K562 (cell line): ENCODE measurements around the gene BICD1. TPM values are rescaled to one million over a fixed set of nuclear protein-coding genes. Genes with fewer than 3 reads are reported as not detected.

ENCODE experiments used
- ATAC-seq: fragments of 200-7000 bp; cut with Tn5 transposase; 3 replicates; pipeline ENCODE4 v1.9.1; 2020; ENCODE audit warnings: moderate library complexity
- BruUV-seq: library from RNA; stranded (reverse); fragments of 400-500 nt; replicated peaks from 2 replicates; lab custom pipeline; 2021; lab: Mats Ljungman, UMichigan
- CTCF ChIA-PET: fragments of 300-600 bp; formaldehyde crosslinking; extraction: SDS; loops from one replicate; lab custom pipeline; 2021; ENCODE audit warnings: low intra/inter-chr PET ratio; lab: Yijun Ruan, JAX
- POLR2A ChIA-PET: fragments of 300-600, 350-650 bp; sonication (Branson Sonifier 250); formaldehyde crosslinking; extraction: SDS; loops from one replicate; lab custom pipeline; 2021; ENCODE audit warnings: antibody characterized with exemption, inconsistent platforms; lab: Yijun Ruan, JAX
- DNase-seq, 4 experiments: peaks; one replicate each; pipeline versions ENCODE4 v3.0.0 to v3.0.0-alpha.2; 2011 to 2018; ENCODE audit warnings: low spot score in 3 of 4, mixed read lengths in 3 of 4; ENCODE audit errors: extremely low read depth in 1 of 4
- FAIRE-seq: peaks from 2 replicates; lab custom pipeline; 2011; peaks lifted over from hg19 to GRCh38; lab: Jason Lieb, UNC
- H2AFZ ChIP-seq: 2 replicates; pipeline ENCODE4 v1.6.0; 2011; ENCODE audit warnings: low read depth, low read length, control low read depth, inconsistent platforms
- H3K27ac ChIP-seq: fragments of 200-600 bp; 3 replicates; pipeline ENCODE4 v1.8.0; 2011; ENCODE audit warnings: low read depth, mild to moderate bottlenecking, control low read depth, inconsistent platforms, low read length, moderate library complexity, mixed read lengths; ENCODE audit errors: extremely low read depth
- H3K27me3 ChIP-seq, 2 experiments: fragments of 300-600 bp in 1 of 2; 2 replicates in 1 of 2; 3 replicates in 1 of 2; pipeline versions ENCODE4 v1.6.0 to v1.8.0; 2011; ENCODE audit warnings: inconsistent platforms in 2 of 2, low read length in 2 of 2, mild to moderate bottlenecking in 1 of 2, mixed read lengths in 1 of 2, moderate library complexity in 1 of 2; ENCODE audit not compliant: control insufficient read depth in 2 of 2, insufficient read depth in 2 of 2
- H3K36me3 ChIP-seq: fragments of 300-600 bp; 3 replicates; pipeline ENCODE4 v1.8.0; 2011; ENCODE audit warnings: mild to moderate bottlenecking, low read length, inconsistent platforms; ENCODE audit not compliant: control insufficient read depth, insufficient read depth
- H3K4me1 ChIP-seq, 2 experiments: fragments of 200-600 bp in 1 of 2; replicated peaks in 1 of 2; 2 replicates in 1 of 2; 3 replicates in 1 of 2; pipeline versions ENCODE4 v1.5.1 to v1.8.0; 2011; ENCODE audit warnings: inconsistent platforms in 2 of 2, low read length in 2 of 2, mild to moderate bottlenecking in 1 of 2, mixed read lengths in 1 of 2, moderate library complexity in 1 of 2; ENCODE audit not compliant: control insufficient read depth in 2 of 2, insufficient read depth in 2 of 2
- H3K4me2 ChIP-seq: 2 replicates; pipeline ENCODE4 v1.6.1; 2011; ENCODE audit warnings: low read length, control low read depth, inconsistent platforms, mixed read lengths; ENCODE audit not compliant: insufficient read depth
- H3K4me3 ChIP-seq: fragments of 200-600 bp; sonication (generic), shearing (Covaris generic); 2 replicates; pipeline ENCODE4 v1.5.1; 2016; ENCODE audit warnings: control low read depth, inconsistent platforms
- H3K79me2 ChIP-seq: fragments of 200-600 bp; 3 replicates; pipeline ENCODE4 v1.8.0; 2011; ENCODE audit warnings: low read length, inconsistent platforms; ENCODE audit not compliant: control insufficient read depth, insufficient read depth
- H3K9ac ChIP-seq, 2 experiments: 2 replicates each; pipeline versions ENCODE4 v1.6.0 to v1.6.1; 2011; ENCODE audit warnings: low read depth in 2 of 2, low read length in 2 of 2, control low read depth in 1 of 2, inconsistent platforms in 1 of 2, mild to moderate bottlenecking in 1 of 2, mixed read lengths in 1 of 2; ENCODE audit not compliant: insufficient read depth in 1 of 2
- H3K9me1 ChIP-seq: one replicate; pipeline ENCODE4 v1.6.0; 2011; ENCODE audit warnings: inconsistent platforms, mild to moderate bottlenecking, low read length, moderate library complexity; ENCODE audit not compliant: control insufficient read depth, insufficient read depth
- H3K9me3 ChIP-seq: replicated peaks from 2 replicates; pipeline ENCODE4 v1.5.1; 2011; ENCODE audit warnings: low read depth, low read length, inconsistent platforms; ENCODE audit not compliant: control insufficient read depth, insufficient read depth
- H4K20me1 ChIP-seq: replicated peaks from 2 replicates; pipeline ENCODE4 v1.6.1; 2011; ENCODE audit warnings: low read length, inconsistent platforms, mixed read lengths; ENCODE audit not compliant: control insufficient read depth, insufficient read depth
- ARID3A ChIP-seq: IDR thresholded peaks from 2 replicates; pipeline ENCODE4 v1.6.1; 2012; ENCODE audit warnings: low read depth, low read length, improper control_type of control experiment, borderline replicate concordance
- BDP1 ChIP-seq: IDR thresholded peaks from 3 replicates; pipeline ENCODE4 v1.6.1; 2011; ENCODE audit not compliant: insufficient read length, insufficient read depth
- CTCF ChIP-seq, 3 experiments: IDR thresholded peaks in 2 of 3; conservative IDR thresholded peaks in 1 of 3; 2 replicates each; pipeline ENCODE4 v1.5.1; 2011 to 2012; ENCODE audit warnings: low read length in 3 of 3, mild to moderate bottlenecking in 3 of 3, control low read depth in 2 of 3, improper control_type of control experiment in 1 of 3, inconsistent platforms in 1 of 3, low read depth in 1 of 3, mixed read lengths in 1 of 3, moderate library complexity in 1 of 3; ENCODE audit not compliant: insufficient read depth in 2 of 3
- LARP7 ChIP-seq: fragments of 450-650 bp; IDR thresholded peaks from 2 replicates; pipeline ENCODE4 v1.6.1; 2016
- RAD21 ChIP-seq, 2 experiments: fragments of 250-450 bp in 1 of 2; fragments of 450-650 bp in 1 of 2; sonication (Bioruptor Pico) in 1 of 2; formaldehyde crosslinking in 1 of 2; IDR thresholded peaks in 1 of 2; conservative IDR thresholded peaks in 1 of 2; 2 replicates each; pipeline versions ENCODE4 v1.4.0 to v1.8.0; 2020 to 2022; ENCODE audit warnings: mild to moderate bottlenecking in 2 of 2, moderate library complexity in 1 of 2
- REST ChIP-seq, 2 experiments: fragments of 450-650 bp; formaldehyde crosslinking in 1 of 2; IDR thresholded peaks; 2 replicates each; pipeline versions ENCODE4 v1.4.0 to v1.6.1; 2014 to 2020; ENCODE audit warnings: mild to moderate bottlenecking in 2 of 2, borderline replicate concordance in 1 of 2, low read depth in 1 of 2
- RHOXF2B ChIP-seq: fragments of 250-450 bp; sonication (Bioruptor Pico); conservative IDR thresholded peaks from 2 replicates; pipeline ENCODE4 v1.5.1; 2021
- SMC3 ChIP-seq: conservative IDR thresholded peaks from 2 replicates; pipeline ENCODE4 v1.6.1; 2011; ENCODE audit warnings: low read depth, low read length, improper control_type of control experiment; ENCODE audit not compliant: insufficient read depth
- ZKSCAN3 ChIP-seq: fragments of 250-450 bp; sonication (Bioruptor Pico); IDR thresholded peaks from 2 replicates; pipeline ENCODE4 v1.4.0; 2020
- WGBS: fragments of 100-300 bp; shearing (Covaris generic); methylation state at CpG from one replicate; pipeline ENCODE4 v1.1.6; 2016; ENCODE audit warnings: low coverage, mixed read lengths; ENCODE audit not compliant: insufficient coverage; ENCODE audit errors: missing lambda C conversion rate; 5-methylcytosine and 5-hydroxymethylcytosine counted together
- in situ Hi-C: fragments of 300-500 bp; cut with MboI; formaldehyde crosslinking; loops from 4 replicates; pipeline ENCODE4 v1.15.0; 2018; ENCODE audit warnings: inconsistent platforms, mixed read lengths
- intact Hi-C: fragments of 100-400 bp; cut with micrococcal nuclease; formaldehyde crosslinking; loops from 2 replicates; pipeline ENCODE4 v1.14.2; 2022
- polyA plus RNA-seq, 8 experiments: library from polyadenylated mRNA; depleted of rRNA in 4 of 8; stranded (reverse) in 5 of 8; unstranded in 3 of 8; fragments of >200 nt; fragmentation: Nextera tagmentation in 2 of 8; fragmentation: Illumina TruSeq in 1 of 8; extraction: Ambion mirVana in 2 of 8; extraction: Trizol in 1 of 8; gene quantifications; 2 replicates each; pipeline versions ENCODE4 v1.2.1 to v1.2.3, GENCODE V29; 2011 to 2014; ENCODE audit warnings: inconsistent platforms in 1 of 8, missing spikeins in 1 of 8
- total RNA-seq, 7 experiments: library from RNA; depleted of rRNA in 6 of 7; stranded (reverse); fragments of >200 nt in 6 of 7; fragmentation: Illumina TruSeq in 2 of 7; extraction: Trizol in 2 of 7; gene quantifications; 2 replicates each; pipeline versions ENCODE4 v1.2.1 to v1.2.3, GENCODE V29; 2011 to 2021; ENCODE audit warnings: low replicate concordance in 1 of 7

BICD1 gene
- total and polyA plus RNA-seq, 9 of the 15 experiments (the other 6 are each of a cell fraction or from before 2014, with no cell fraction given), result 3.5 to 21.1 (median 12.5) TPM

GRCh38 chr12:32305163-32305562 is 198.5 kb downstream of the BICD1 start:
- H3K79me2 ChIP-seq, result no peaks in the 10 kb centered on the region
- no peaks in the 10 kb centered on the region for H3K9me1 ChIP-seq
- no peak overlapping the region for H3K9ac ChIP-seq
- H3K9me3 ChIP-seq, result no peaks in the 10 kb centered on the region
- intact Hi-C loops, result loop anchor here (1.0 to 5.0 kb wide), 3 partner anchors 198 to 652 kb away; partner anchors contain the start of gene BICD1
- no peaks in the 10 kb centered on the region for H3K27me3 ChIP-seq
- peaks cover 0 to 2% of the 10 kb centered on the region in 2 experiments; a peak in 2 of 5 replicates for H3K4me1 ChIP-seq
- ChIA-PET POLR2A (no interaction called here), CTCF (interaction anchor here (0.6 to 1.9 kb wide), 3 partner anchors 623 to 902 kb away, joined by 3 to 8 read pairs (median 3); no protein-coding TSS in a partner anchor)
- DNase-seq (peak in 2 of 4 experiments; percentile 13 to 54), FAIRE-seq (no peak), ATAC-seq (peak; percentile 48; the same call in 2 of the 3 replicates)
- no peak overlapping the region for H3K4me2 ChIP-seq
- WGBS, result 5% methylated on average over 1 of the region's 1 CpG
- H3K36me3 ChIP-seq, result no peaks in the 10 kb centered on the region
- H2AFZ ChIP-seq, result no peak overlapping the region
- H3K4me3 ChIP-seq, result no peak overlapping the region
- H3K27ac ChIP-seq, result no peak overlapping the region
- in situ Hi-C loops, result loop anchor here (5.0 to 10.0 kb wide), 2 partner anchors 620 to 648 kb away; partner anchors contain the start of gene ETFBKMT
- BruUV-seq, result no TSS peak
- H4K20me1 ChIP-seq, result no peaks in the 10 kb centered on the region
- peak; percentile 24; the same call in 1 of the 2 replicates for TF ChIP-seq REST (IDR thresholded peaks at IDR 0.05; ENCODE audit: borderline replicate concordance)
- TF ChIP-seq REST (CRISPR knock-in tag; IDR thresholded peaks at IDR 0.05; ENCODE audit: low read depth), result no peak
- TF ChIP-seq CTCF (IDR thresholded peaks at IDR 0.05 in 2 of 3, conservative IDR thresholded peaks at IDR 0.05 in 1 of 3; ENCODE audit: insufficient read depth in 2 of 3, low read depth in 1 of 3, low read length in 3 of 3), result peak in 2 of 3 experiments; percentile 36 to 64; a peak in 4 of 6 replicates
- TF ChIP-seq SMC3, result 0 out of 2 replicates have a peak, but pooled peaks have one; percentile 28
- peak; percentile 48 to 77 for TF ChIP-seq RAD21 (CRISPR knock-in tag; conservative IDR thresholded peaks at IDR 0.05 in 1 of 2, IDR thresholded peaks at IDR 0.05 in 1 of 2)
- TF ChIP-seq ARID3A, result peak; percentile 44; the same call in 1 of the 2 replicates
- no peak for TF ChIP-seq ZKSCAN3 (CRISPR knock-in tag)
- no peak for TF ChIP-seq RHOXF2B (CRISPR knock-in tag)
- TF ChIP-seq BDP1, result no peak
- TF ChIP-seq LARP7, result no peak
